ENCODE data around the gene CIC. TPM values are rescaled to one million over a fixed set of nuclear protein-coding genes. Genes with fewer than 3 reads are reported as not detected.
A peak's percentile ranks its signal among the peaks of the same experiment; 100 is the strongest.

The CIC gene
- total and polyA plus RNA-seq, 2 of the 13 experiments (the other 11 are each of a cell fraction or from before 2014, with no cell fraction given) = 5.9 to 8.0 TPM

DNA sequence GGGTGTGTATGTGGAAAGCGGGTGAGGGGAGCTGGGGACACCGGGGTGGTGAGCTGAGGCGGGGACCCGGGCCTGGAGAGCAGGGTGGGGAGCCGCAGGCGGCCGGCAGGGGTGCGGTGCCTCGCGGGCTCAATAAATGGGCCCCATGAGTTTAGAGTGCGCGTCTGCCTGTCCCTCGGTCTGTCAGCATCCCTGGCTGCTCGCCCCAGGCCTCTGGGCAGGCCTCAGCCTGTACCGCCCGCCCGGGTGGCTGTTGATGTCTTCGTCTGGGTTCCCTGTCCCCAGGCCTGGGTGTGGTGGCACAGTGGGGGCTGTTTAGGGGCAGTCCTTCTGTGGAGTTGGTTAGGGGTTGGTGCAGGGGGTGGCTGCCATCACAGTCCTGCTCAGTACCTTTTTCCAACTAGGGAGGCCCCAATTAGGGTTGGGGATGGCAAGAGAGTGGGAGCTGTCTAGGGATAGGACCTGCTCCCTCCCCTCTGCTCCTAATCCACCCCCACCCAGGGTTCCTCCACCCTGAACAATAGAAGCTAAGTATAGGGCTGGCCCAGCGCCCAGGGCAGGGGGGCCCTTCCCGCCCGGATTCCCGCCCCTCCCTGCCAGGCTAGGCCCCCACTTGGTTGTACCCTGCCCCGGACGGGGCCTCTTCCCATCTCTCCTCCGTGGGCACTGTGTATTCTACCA lies 12.2 kb downstream of the CIC start (continued):
- TF ChIP-seq, protein P1, sequence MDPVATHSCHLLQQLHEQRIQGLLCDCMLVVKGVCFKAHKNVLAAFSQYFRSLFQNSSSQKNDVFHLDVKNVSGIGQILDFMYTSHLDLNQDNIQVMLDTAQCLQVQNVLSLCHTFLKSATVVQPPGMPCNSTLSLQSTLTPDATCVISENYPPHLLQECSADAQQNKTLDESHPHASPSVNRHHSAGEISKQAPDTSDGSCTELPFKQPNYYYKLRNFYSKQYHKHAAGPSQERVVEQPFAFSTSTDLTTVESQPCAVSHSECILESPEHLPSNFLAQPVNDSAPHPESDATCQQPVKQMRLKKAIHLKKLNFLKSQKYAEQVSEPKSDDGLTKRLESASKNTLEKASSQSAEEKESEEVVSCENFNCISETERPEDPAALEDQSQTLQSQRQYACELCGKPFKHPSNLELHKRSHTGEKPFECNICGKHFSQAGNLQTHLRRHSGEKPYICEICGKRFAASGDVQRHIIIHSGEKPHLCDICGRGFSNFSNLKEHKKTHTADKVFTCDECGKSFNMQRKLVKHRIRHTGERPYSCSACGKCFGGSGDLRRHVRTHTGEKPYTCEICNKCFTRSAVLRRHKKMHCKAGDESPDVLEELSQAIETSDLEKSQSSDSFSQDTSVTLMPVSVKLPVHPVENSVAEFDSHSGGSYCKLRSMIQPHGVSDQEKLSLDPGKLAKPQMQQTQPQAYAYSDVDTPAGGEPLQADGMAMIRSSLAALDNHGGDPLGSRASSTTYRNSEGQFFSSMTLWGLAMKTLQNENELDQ (CRISPR knock-in tag; IDR thresholded peaks at IDR 0.05; ENCODE audit: borderline replicate concordance) = no peak
- no peak for TF ChIP-seq ZNF773 (CRISPR knock-in tag; IDR thresholded peaks at IDR 0.05; ENCODE audit: borderline replicate concordance)
- TF ChIP-seq ZNF530 (CRISPR knock-in tag; IDR thresholded peaks at IDR 0.05; ENCODE audit: low read depth) = no peak
- TF ChIP-seq YEATS2 (CRISPR knock-in tag; IDR thresholded peaks at IDR 0.05; ENCODE audit: borderline replicate concordance) = no peak
- no peak for TF ChIP-seq ZNF577 (CRISPR knock-in tag; IDR thresholded peaks at IDR 0.05; ENCODE audit: borderline replicate concordance, low read depth)
- TF ChIP-seq ZFP1 (CRISPR knock-in tag; IDR thresholded peaks at IDR 0.05) = no peak
- no peak for TF ChIP-seq RAD21 (CRISPR knock-in tag; IDR thresholded peaks at IDR 0.05)
- TF ChIP-seq SP1 (IDR thresholded peaks at IDR 0.05) = no peak
- no peak for TF ChIP-seq SP1 (CRISPR knock-in tag; IDR thresholded peaks at IDR 0.05)
- peak; percentile 41; the same call in 1 of the 2 replicates for TF ChIP-seq TAF1 (CRISPR knock-in tag; IDR thresholded peaks at IDR 0.05)
- TF ChIP-seq NFKB2 (CRISPR knock-in tag; IDR thresholded peaks at IDR 0.05; ENCODE audit: borderline replicate concordance) = no peak
- no peak for TF ChIP-seq HOXA5 (CRISPR knock-in tag; IDR thresholded peaks at IDR 0.05)
